HCT116 (cell line): ENCODE measurements around the gene HNMT. TPM values are rescaled to one million over a fixed set of nuclear protein-coding genes. Genes with fewer than 3 reads are reported as not detected.

ENCODE experiments used
- ATAC-seq: fragments of 200-7000 bp; cut with Tn5 transposase; 2 replicates; pipeline ENCODE4 v1.9.1; 2020; ENCODE audit warnings: mild to moderate bottlenecking, moderate library complexity
- BruUV-seq: library from RNA; stranded (reverse); fragments of 400-500 nt; replicated peaks from 2 replicates; lab custom pipeline; 2021; lab: Mats Ljungman, UMichigan
- CTCF ChIA-PET: fragments of 300-600 bp; sonication (Branson Sonifier 250); formaldehyde crosslinking; loops from one replicate; lab custom pipeline; 2021; ENCODE audit warnings: antibody characterized with exemption; lab: Charles Lee
- POLR2A ChIA-PET: fragments of 300-600, 350-600 bp; sonication (Branson Sonifier 250); formaldehyde crosslinking; loops from one replicate; lab custom pipeline; 2021; ENCODE audit warnings: antibody characterized with exemption; lab: Charles Lee
- RAD21 ChIA-PET, 2 experiments: fragments of 300-600 bp; sonication (Branson Sonifier 250); formaldehyde crosslinking; loops; one replicate each; lab custom pipeline; 2023; ENCODE audit warnings: low total read pairs in 2 of 2; ENCODE audit not compliant: uncharacterized antibody in 2 of 2, unreplicated experiment in 2 of 2, low non-redundant PET in 1 of 2; lab: Charles Lee
- DNase-seq: peaks from one replicate; pipeline ENCODE4 v3.0.0-alpha.2; 2010; ENCODE audit warnings: low read depth, low spot score
- H2AFZ ChIP-seq: fragments of 200-600 bp; shearing (Covaris generic), sonication (generic); 2 replicates; pipeline ENCODE4 v1.6.1; 2017; ENCODE audit warnings: low read depth, mixed run types, mixed read lengths, antibody characterized with exemption, low read length; ENCODE audit not compliant: poor library complexity, severe bottlenecking
- H3K27ac ChIP-seq: 2 replicates; pipeline ENCODE4 v1.5.1; 2012; ENCODE audit warnings: low read depth, low read length
- H3K27me3 ChIP-seq: fragments of 200-600 bp; sonication (generic); 2 replicates; pipeline ENCODE4 v1.6.1; 2016; ENCODE audit warnings: mixed run types, low read length, mixed read lengths; ENCODE audit not compliant: insufficient read depth
- H3K36me3 ChIP-seq, 2 experiments: fragments of 200-500 bp in 1 of 2; fragments of 200-600 bp in 1 of 2; sonication (Bioruptor generic) in 1 of 2; sonication (generic) in 1 of 2; 2 replicates each; pipeline versions ENCODE4 v1.5.1 to v1.6.1; 2014 to 2016; ENCODE audit warnings: low read length in 2 of 2, inconsistent platforms in 1 of 2, mixed read lengths in 1 of 2, mixed run types in 1 of 2; ENCODE audit not compliant: insufficient read depth in 2 of 2, control insufficient read depth in 1 of 2
- H3K4me1 ChIP-seq, 2 experiments: fragments of 200-600 bp in 1 of 2; sonication (generic) in 1 of 2; 2 replicates each; pipeline versions ENCODE4 v1.5.1 to v1.6.1; 2012 to 2017; ENCODE audit warnings: low read length in 2 of 2, inconsistent platforms in 1 of 2, mild to moderate bottlenecking in 1 of 2, mixed read lengths in 1 of 2, mixed run types in 1 of 2, moderate library complexity in 1 of 2; ENCODE audit not compliant: insufficient read depth in 2 of 2, control insufficient read depth in 1 of 2
- H3K4me2 ChIP-seq: fragments of 200-600 bp; sonication (generic); 2 replicates; pipeline ENCODE4 v1.6.1; 2017; ENCODE audit warnings: mixed run types, low read length, mixed read lengths
- H3K4me3 ChIP-seq, 2 experiments: fragments of 200-600 bp in 1 of 2; sonication (generic) in 1 of 2; replicated peaks in 1 of 2; 2 replicates each; pipeline ENCODE4 v1.5.1; 2011 to 2016; ENCODE audit warnings: low read length in 2 of 2, control low read depth in 1 of 2, low read depth in 1 of 2, mild to moderate bottlenecking in 1 of 2, mixed read lengths in 1 of 2, mixed run types in 1 of 2
- H3K79me2 ChIP-seq: fragments of 200-600 bp; sonication (generic); 2 replicates; pipeline ENCODE4 v1.6.1; 2017; ENCODE audit warnings: mild to moderate bottlenecking, mixed run types, low read length, moderate library complexity, mixed read lengths; ENCODE audit not compliant: insufficient read depth
- H3K9ac ChIP-seq: fragments of 200-600 bp; sonication (generic); 2 replicates; pipeline ENCODE4 v1.6.1; 2016; ENCODE audit warnings: low read length, mixed read lengths
- H3K9me2 ChIP-seq: fragments of 200-600 bp; sonication (generic), shearing (Covaris generic); 2 replicates; pipeline ENCODE4 v1.6.1; 2017; ENCODE audit warnings: mixed run types, mild to moderate bottlenecking, moderate library complexity; ENCODE audit not compliant: insufficient read depth
- H3K9me3 ChIP-seq, 2 experiments: fragments of 200-500 bp in 1 of 2; fragments of 200-600 bp in 1 of 2; sonication (Bioruptor generic) in 1 of 2; sonication (generic) in 1 of 2; 2 replicates each; pipeline ENCODE4 v1.6.1; 2014 to 2017; ENCODE audit warnings: low read length in 2 of 2, mixed read lengths in 2 of 2, inconsistent platforms in 1 of 2, low read depth in 1 of 2, mild to moderate bottlenecking in 1 of 2, mixed run types in 1 of 2, moderate library complexity in 1 of 2; ENCODE audit not compliant: control insufficient read depth in 1 of 2, insufficient read depth in 1 of 2
- H4K20me1 ChIP-seq: fragments of 200-600 bp; sonication (generic), shearing (Covaris generic); 2 replicates; pipeline ENCODE4 v1.6.1; 2017; ENCODE audit warnings: mixed run types, mild to moderate bottlenecking, moderate library complexity; ENCODE audit not compliant: insufficient read depth
- ATF3 ChIP-seq: IDR thresholded peaks from 2 replicates; pipeline ENCODE4 v1.6.1; 2012
- CBX3 ChIP-seq: IDR thresholded peaks from 2 replicates; pipeline ENCODE4 v1.6.1; 2012; ENCODE audit warnings: low read depth
- CTCF ChIP-seq, 3 experiments: fragments of 200-600 bp in 1 of 3; sonication (generic) in 1 of 3; IDR thresholded peaks in 2 of 3; conservative IDR thresholded peaks in 1 of 3; 2 replicates each; pipeline ENCODE4 v1.5.1; 2012 to 2017; ENCODE audit warnings: low read depth in 2 of 3, low read length in 2 of 3, antibody characterized with exemption in 1 of 3, borderline replicate concordance in 1 of 3, control low read depth in 1 of 3, mild to moderate bottlenecking in 1 of 3, mixed read lengths in 1 of 3, mixed run types in 1 of 3, moderate library complexity in 1 of 3; ENCODE audit not compliant: insufficient read depth in 1 of 3
- ELF1 ChIP-seq: IDR thresholded peaks from 2 replicates; pipeline ENCODE4 v1.6.1; 2012; ENCODE audit warnings: low read depth, borderline replicate concordance
- EZH2 ChIP-seq: fragments of 200-600 bp; sonication (generic); IDR thresholded peaks from 2 replicates; pipeline ENCODE4 v1.6.1; 2017; ENCODE audit warnings: antibody characterized with exemption, mixed run types
- EZH2phosphoT487 ChIP-seq: fragments of 200-600 bp; IDR thresholded peaks from 2 replicates; pipeline ENCODE4 v1.6.1; 2018; ENCODE audit warnings: antibody characterized with exemption, borderline replicate concordance
- FOSL1 ChIP-seq: IDR thresholded peaks from 2 replicates; pipeline ENCODE4 v1.6.1; 2012; ENCODE audit warnings: low read depth
- JUND ChIP-seq: IDR thresholded peaks from 2 replicates; pipeline ENCODE4 v1.6.1; 2012
- POLR2A ChIP-seq: IDR thresholded peaks from 2 replicates; pipeline ENCODE4 v1.7.0; 2011; ENCODE audit warnings: borderline replicate concordance; ENCODE audit not compliant: insufficient read depth, insufficient read length; ENCODE audit errors: extremely low read depth
- RAD21 ChIP-seq: IDR thresholded peaks from 2 replicates; pipeline ENCODE4 v1.6.1; 2012; ENCODE audit warnings: low read depth, mild to moderate bottlenecking
- SIN3A ChIP-seq: IDR thresholded peaks from 2 replicates; pipeline ENCODE4 v1.6.1; 2012; ENCODE audit warnings: low read depth
- SP1 ChIP-seq: IDR thresholded peaks from 2 replicates; pipeline ENCODE4 v1.6.1; 2012; ENCODE audit warnings: low read depth
- YY1 ChIP-seq: IDR thresholded peaks from 2 replicates; pipeline ENCODE4 v1.6.1; 2011; ENCODE audit warnings: low read length, low read depth, moderate library complexity, mild to moderate bottlenecking; ENCODE audit not compliant: insufficient replicate concordance; ENCODE audit errors: extremely low read depth
- ZBTB33 ChIP-seq: IDR thresholded peaks from 2 replicates; pipeline ENCODE4 v1.6.1; 2011; ENCODE audit warnings: mild to moderate bottlenecking, low read length, moderate library complexity; ENCODE audit not compliant: insufficient replicate concordance; ENCODE audit errors: extremely low read depth
- ZFX ChIP-seq: fragments of 450-650 bp; IDR thresholded peaks from 2 replicates; pipeline ENCODE4 v1.6.1; 2017
- ZNF274 ChIP-seq: fragments of 200-500 bp; sonication (Bioruptor generic); IDR thresholded peaks from 2 replicates; pipeline ENCODE4 v1.6.1; 2014; ENCODE audit warnings: mild to moderate bottlenecking, low read depth, low read length, inconsistent platforms
- intact Hi-C: fragments of 100-400 bp; cut with micrococcal nuclease; formaldehyde crosslinking; loops from 2 replicates; pipeline ENCODE4 v1.10.0; 2022
- total RNA-seq: library from RNA; stranded (reverse); gene quantifications from one replicate; pipeline ENCODE4 v1.2.1, GENCODE V29; 2021; ENCODE audit not compliant: unreplicated experiment

Gene HNMT
- total RNA-seq, 1 experiment from 2014 or later = not detected

- Histone ChIP-seq H3K9me2 (no peaks in the 10 kb centered on the region), H3K27me3 (no peaks in the 10 kb centered on the region), H4K20me1 (no peaks in the 10 kb centered on the region), H3K4me1 (peaks cover 0 to 5% of the 10 kb centered on the region in 2 experiments; a peak in 2 of 4 replicates), H3K4me3 (no peak overlapping the region), H3K9me3 (no peaks in the 10 kb centered on the region), H3K36me3 (no peaks in the 10 kb centered on the region), H3K9ac (no peak overlapping the region), H3K4me2 (no peak overlapping the region), H3K27ac (no peak overlapping the region), H3K79me2 (no peaks in the 10 kb centered on the region), H2AFZ (no peak overlapping the region)
- ATAC-seq (no peak), DNase-seq (no peak)
- BruUV-seq = no TSS peak
- ChIA-PET RAD21 (no interaction called here), POLR2A (no interaction called here), CTCF (no interaction called here)
- TF ChIP-seq ATF3 = no peak
- TF ChIP-seq POLR2A = no peak
- TF ChIP-seq ZFX = no peak
- TF ChIP-seq EZH2 = no peak
- no peak for TF ChIP-seq EZH2phosphoT487
- no peak for TF ChIP-seq SP1
- intact Hi-C loops = no loop called here
Measured at GRCh38 chr2:137964859-137965459, 686 bp downstream of the HNMT start.

GRCh38 chr2:137966043-137966442, 1.8 kb downstream of the HNMT start:
- DNase-seq = no peak
- RAD21 ChIA-PET = no interaction called here
- Histone ChIP-seq H3K9ac (no peak overlapping the region), H3K27me3 (no peaks in the 10 kb centered on the region), H4K20me1 (no peaks in the 10 kb centered on the region), H3K9me3 (no peaks in the 10 kb centered on the region), H3K79me2 (no peaks in the 10 kb centered on the region), H3K36me3 (no peaks in the 10 kb centered on the region), H3K4me2 (no peak overlapping the region), H2AFZ (no peak overlapping the region), H3K4me1 (peaks cover 0 to 5% of the 10 kb centered on the region in 2 experiments; a peak in 2 of 4 replicates), H3K27ac (no peak overlapping the region), H3K4me3 (no peak overlapping the region), H3K9me2 (no peaks in the 10 kb centered on the region)
- intact Hi-C loops = no loop called here
- POLR2A ChIA-PET = no interaction called here
- no TSS peak for BruUV-seq
- no peak for TF ChIP-seq CTCF (IDR thresholded peaks at IDR 0.05 in 2 of 3, conservative IDR thresholded peaks at IDR 0.05 in 1 of 3; ENCODE audit: borderline replicate concordance in 1 of 3, insufficient read depth in 1 of 3, low read depth in 2 of 3, low read length in 2 of 3)
- TF ChIP-seq EZH2phosphoT487 = no peak
- no peak for TF ChIP-seq ELF1
- TF ChIP-seq SIN3A = no peak
- no peak for TF ChIP-seq CBX3
- no peak for TF ChIP-seq ZNF274
- no peak for TF ChIP-seq ZBTB33
- no peak for TF ChIP-seq RAD21
- no peak for TF ChIP-seq JUND
- no peak for TF ChIP-seq SP1
- no peak for TF ChIP-seq FOSL1
- no peak for TF ChIP-seq EZH2
- no peak for TF ChIP-seq YY1
- CTCF ChIA-PET = no interaction called here
- ATAC-seq = no peak
